OCI-LY1 (cell line): ENCODE results near the gene CACNA1H.

Source experiments
- H2AFZ ChIP-seq: fragments of 200-600 bp; sonication (generic), shearing (Covaris generic); 2 replicates; pipeline ENCODE4 v1.6.0; 2014; ENCODE audit warnings: antibody characterized with exemption, mild to moderate bottlenecking, low read length
- H3F3A ChIP-seq: fragments of 200-600 bp; sonication (generic), shearing (Covaris generic); 2 replicates; pipeline ENCODE4 v1.6.0; 2014; ENCODE audit warnings: mild to moderate bottlenecking, antibody characterized with exemption, low read length, moderate library complexity; ENCODE audit not compliant: insufficient read depth
- H3K27ac ChIP-seq: fragments of 200-600 bp; sonication (generic); 2 replicates; pipeline ENCODE4 v1.5.1; 2014; ENCODE audit warnings: low read length, mixed run types, mild to moderate bottlenecking, low read depth; ENCODE audit not compliant: poor library complexity, severe bottlenecking
- H3K27me3 ChIP-seq: fragments of 200-600 bp; sonication (generic); 2 replicates; pipeline ENCODE4 v1.6.0; 2014; ENCODE audit warnings: antibody characterized with exemption, mild to moderate bottlenecking, low read length, moderate library complexity; ENCODE audit not compliant: insufficient read depth
- H3K36me3 ChIP-seq: fragments of 200-600 bp; sonication (generic); 2 replicates; pipeline ENCODE4 v1.6.1; 2014; ENCODE audit warnings: mild to moderate bottlenecking, antibody characterized with exemption, low read length, moderate library complexity, mixed read lengths; ENCODE audit not compliant: insufficient read depth
- H3K4me1 ChIP-seq: fragments of 200-600 bp; sonication (generic); 2 replicates; pipeline ENCODE4 v1.5.1; 2014; ENCODE audit warnings: mild to moderate bottlenecking, low read length, moderate library complexity; ENCODE audit not compliant: insufficient read depth, severe bottlenecking
- H3K4me2 ChIP-seq: fragments of 200-600 bp; sonication (generic), shearing (Covaris generic); 2 replicates; pipeline ENCODE4 v1.6.1; 2014; ENCODE audit warnings: low read length
- H3K4me3 ChIP-seq: fragments of 200-600 bp; sonication (generic); 2 replicates; pipeline ENCODE4 v1.5.1; 2014; ENCODE audit warnings: low read length, low read depth, mild to moderate bottlenecking, mixed read lengths; ENCODE audit not compliant: poor library complexity, severe bottlenecking
- H3K79me2 ChIP-seq: fragments of 200-600 bp; shearing (Covaris generic); 2 replicates; pipeline ENCODE4 v1.6.1; 2016; ENCODE audit warnings: mixed run types, low read length, mixed read lengths; ENCODE audit not compliant: insufficient read depth
- H3K9ac ChIP-seq: fragments of 200-600 bp; sonication (generic), shearing (Covaris generic); 2 replicates; pipeline ENCODE4 v1.6.1; 2014; ENCODE audit warnings: mild to moderate bottlenecking, low read length, mixed read lengths
- H3K9me2 ChIP-seq: fragments of 200-600 bp; sonication (generic), shearing (Covaris generic); 2 replicates; pipeline ENCODE4 v1.6.1; 2014; ENCODE audit warnings: low read depth, mild to moderate bottlenecking, low read length, mixed read lengths
- H3K9me3 ChIP-seq: fragments of 200-600 bp; shearing (Covaris generic); 2 replicates; pipeline ENCODE4 v1.6.1; 2014; ENCODE audit warnings: low read length, mixed read lengths
- H4K20me1 ChIP-seq: fragments of 200-600 bp; sonication (generic), shearing (Covaris generic); 2 replicates; pipeline ENCODE4 v1.6.0; 2016; ENCODE audit warnings: mild to moderate bottlenecking, low read length; ENCODE audit not compliant: insufficient read depth
- CTCF ChIP-seq: fragments of 200-600 bp; sonication (generic), shearing (Covaris generic); IDR thresholded peaks from 2 replicates; pipeline ENCODE4 v1.5.1; 2017; ENCODE audit warnings: mild to moderate bottlenecking, antibody characterized with exemption, low read length, moderate library complexity, mixed read lengths
- EZH2 ChIP-seq: fragments of 200-600 bp; sonication (generic), shearing (Covaris generic); IDR thresholded peaks from 2 replicates; pipeline ENCODE4 v1.8.0; 2017; ENCODE audit warnings: borderline replicate concordance, mixed run types, mild to moderate bottlenecking, antibody characterized with exemption, low read length, moderate library complexity, mixed read lengths

CACNA1H gene

GRCh38 chr16:1121601-1122397 lies 31.1 kb upstream of the CACNA1H start:
- H3K79me2 ChIP-seq = no peaks in the 10 kb centered on the region
- no peak overlapping the region for H3K27ac ChIP-seq
- H3K4me1 ChIP-seq = no peaks in the 10 kb centered on the region
- no peaks in the 10 kb centered on the region for H4K20me1 ChIP-seq
- H3K4me3 ChIP-seq = no peak overlapping the region
- no peak for TF ChIP-seq EZH2
- no peak for TF ChIP-seq CTCF
- H3F3A ChIP-seq = no peaks in the 10 kb centered on the region
- H3K27me3 ChIP-seq = no peaks in the 10 kb centered on the region
- no peak overlapping the region for H3K9ac ChIP-seq
- no peaks in the 10 kb centered on the region for H3K36me3 ChIP-seq
- no peaks in the 10 kb centered on the region for H3K9me3 ChIP-seq
- no peak overlapping the region for H2AFZ ChIP-seq
- H3K4me2 ChIP-seq = no peak overlapping the region
- H3K9me2 ChIP-seq = no peaks in the 10 kb centered on the region

GRCh38 chr16:1122398-1122765 lies 30.5 kb upstream of the CACNA1H start:
- H3K36me3 ChIP-seq = no peaks in the 10 kb centered on the region
- no peaks in the 10 kb centered on the region for H3K9me2 ChIP-seq
- no peak overlapping the region for H3K4me2 ChIP-seq
- no peak overlapping the region for H2AFZ ChIP-seq
- no peaks in the 10 kb centered on the region for H3K9me3 ChIP-seq
- H3K27me3 ChIP-seq = no peaks in the 10 kb centered on the region
- H3K79me2 ChIP-seq = no peaks in the 10 kb centered on the region
- H3K27ac ChIP-seq = no peak overlapping the region
- TF ChIP-seq EZH2 = no peak
- TF ChIP-seq CTCF = no peak
- H3K4me3 ChIP-seq = no peak overlapping the region
- no peaks in the 10 kb centered on the region for H3K4me1 ChIP-seq
- no peaks in the 10 kb centered on the region for H3F3A ChIP-seq
- no peaks in the 10 kb centered on the region for H4K20me1 ChIP-seq
- no peak overlapping the region for H3K9ac ChIP-seq

GRCh38 chr16:1123525-1124230 lies 29.2 kb upstream of the CACNA1H start:
- no peaks in the 10 kb centered on the region for H3K9me3 ChIP-seq
- no peak overlapping the region for H3K4me3 ChIP-seq
- H3K27ac ChIP-seq = no peak overlapping the region
- no peaks in the 10 kb centered on the region for H3K36me3 ChIP-seq
- no peak overlapping the region for H3K9ac ChIP-seq
- H3K27me3 ChIP-seq = no peaks in the 10 kb centered on the region
- no peak overlapping the region for H2AFZ ChIP-seq
- no peaks in the 10 kb centered on the region for H3K4me1 ChIP-seq
- no peaks in the 10 kb centered on the region for H3K79me2 ChIP-seq
- no peaks in the 10 kb centered on the region for H4K20me1 ChIP-seq
- no peaks in the 10 kb centered on the region for H3F3A ChIP-seq
- no peak for TF ChIP-seq CTCF
- H3K4me2 ChIP-seq = no peak overlapping the region
- H3K9me2 ChIP-seq = no peaks in the 10 kb centered on the region
